NCI-H446 (cell line): Measurements from ENCODE around the gene PILRA.
"Not testable (repeated sequence)": the region's sequence is repeated elsewhere in the genome, so short reads cannot be mapped to it uniquely, and the experiment has no call there.

ENCODE experiments used
- DNase-seq, 2 experiments: peaks; one replicate each; lab custom pipeline; 2025; lab: John Stamatoyannopoulos, UW

The PILRA gene

GRCh38 chr7:100434297-100435144 lies 61.2 kb downstream of the PILRA start:
- no peak for DNase-seq

GRCh38 chr7:100435401-100436304 lies 62.4 kb downstream of the PILRA start:
- DNase-seq, result no peak

GRCh38 chr7:100437150-100438100 lies 64.1 kb downstream of the PILRA start:
- no peak for DNase-seq

GRCh38 chr7:100438172-100438571 lies 64.9 kb downstream of the PILRA start:
- DNase-seq, result no peak

- DNase-seq, result not testable (repeated sequence)
Measured at GRCh38 chr7:100438731-100439130, 65.4 kb downstream of the PILRA start.

- not testable (repeated sequence) for DNase-seq
Measured at GRCh38 chr7:100439244-100439643, 66.0 kb downstream of the PILRA start.

GRCh38 chr7:100441641-100442535 lies 68.6 kb downstream of the PILRA start:
- DNase-seq, result no peak

GRCh38 chr7:100443096-100443840 lies 70.0 kb downstream of the PILRA start:
- no peak for DNase-seq

GRCh38 chr7:100444311-100445278 lies 71.3 kb downstream of the PILRA start:
- no peak for DNase-seq

- DNase-seq, result no peak
Measured at GRCh38 chr7:100446040-100446439, 72.8 kb downstream of the PILRA start.

- not testable (repeated sequence) for DNase-seq
Measured at GRCh38 chr7:100447363-100447762, 74.1 kb downstream of the PILRA start.

GRCh38 chr7:100449190-100449795 lies 76.0 kb downstream of the PILRA start:
- no peak for DNase-seq
